Uterus (tissue), 2 donors: ENCODE results near the gene ASB2.

Source experiments
- CTCF ChIP-seq, 4 experiments: fragments of 200-600 bp in 2 of 4; fragments of 450-650 bp in 2 of 4; sonication (generic) in 2 of 4; IDR thresholded peaks; one replicate each; pipeline ENCODE4 v1.5.1; 2016 to 2019; ENCODE audit warnings: antibody characterized with exemption in 4 of 4, mild to moderate bottlenecking in 2 of 4, moderate library complexity in 1 of 4
- POLR2A ChIP-seq, 2 donors: fragments of 450-650 bp; IDR thresholded peaks; one replicate each; pipeline ENCODE4 v1.6.1; 2016; ENCODE audit warnings: antibody characterized with exemption in 2 of 2, mild to moderate bottlenecking in 1 of 2, moderate library complexity in 1 of 2

DNA sequence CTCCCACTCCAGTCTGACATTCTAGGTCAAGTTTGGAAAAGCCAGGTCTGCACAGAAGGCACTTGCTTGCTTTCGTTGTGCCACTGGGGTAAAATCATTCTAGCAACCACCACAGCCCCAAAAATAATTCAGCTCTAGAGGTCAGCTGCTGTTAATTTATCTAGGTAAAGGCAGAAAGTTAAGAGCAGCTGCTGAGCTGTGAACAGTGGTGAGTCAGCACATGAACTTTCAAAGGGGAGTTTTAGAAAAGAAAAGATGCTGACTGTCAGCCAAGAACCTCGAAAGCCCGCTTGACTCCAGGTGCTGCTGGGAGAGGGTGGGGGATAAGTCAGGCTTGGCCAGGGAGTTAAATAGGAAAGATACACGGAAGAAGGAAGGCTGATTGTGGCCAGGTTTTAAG, 33.4 kb upstream of the ASB2 start:
- TF ChIP-seq CTCF (IDR thresholded peaks at IDR 0.05), result no peak
- no peak for TF ChIP-seq POLR2A (IDR thresholded peaks at IDR 0.05)
